HG03108 (cell line): ENCODE results near the gene GTPBP2.

Source experiments
- ATAC-seq: cut with Tn5 transposase; IDR thresholded peaks from one replicate; pipeline ENCODE4 v1.9.1; 2021; ENCODE audit warnings: moderate library complexity; ENCODE audit not compliant: unreplicated experiment

Gene GTPBP2

GRCh38 chr6:43579171-43579570, 49.9 kb downstream of the GTPBP2 start:
- ATAC-seq: no peak

GRCh38 chr6:43578748-43579147, 50.3 kb downstream of the GTPBP2 start:
- no peak for ATAC-seq

GRCh38 chr6:43575772-43576551, 53.1 kb downstream of the GTPBP2 start, which contains the start of the genes POLH and XPO5:
Gene POLH, plus strand, starts transcription at chr6:43576185. Its CDS starts 6,135 bp downstream, at chr6:43582320.
Gene XPO5, minus strand, starts transcription at chr6:43576038. Its CDS starts 174 bp downstream, at chr6:43575864.
- peak; percentile 89 for ATAC-seq

GRCh38 chr6:43575105-43575771, 53.8 kb downstream of the GTPBP2 start:
- peak; percentile 18 for ATAC-seq

- ATAC-seq: no peak
Measured at GRCh38 chr6:43572015-43572414, 57.0 kb downstream of the GTPBP2 start.

- no peak for ATAC-seq
Measured at GRCh38 chr6:43570876-43571441, 58.1 kb downstream of the GTPBP2 start.
